ENCODE data around the gene NPHP4. TPM values are rescaled to one million over a fixed set of nuclear protein-coding genes. Genes with fewer than 3 reads are reported as not detected.

Gene NPHP4
- total RNA-seq, 1 donor from 2014 or later, result 33.2 TPM

DNA sequence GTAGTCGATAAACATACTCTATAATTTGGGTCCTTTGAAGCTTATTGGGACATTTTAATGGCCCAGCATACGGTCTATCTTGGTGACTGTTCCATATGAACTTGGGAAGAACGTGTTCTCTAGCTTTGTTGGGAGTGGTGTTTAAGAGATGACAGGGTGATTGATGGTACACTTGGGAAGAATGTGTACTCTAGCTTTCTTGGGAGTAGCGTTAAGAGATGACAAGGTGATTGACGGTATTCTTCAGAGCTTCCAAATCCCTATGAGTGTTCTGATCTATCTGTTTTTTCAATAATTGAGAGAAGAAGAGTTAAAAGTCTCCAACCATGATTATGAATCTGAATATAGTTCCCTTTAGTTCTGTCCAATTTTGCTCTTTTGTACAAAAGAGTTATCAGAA, 9.4 kb downstream of the NPHP4 start:
- no peak overlapping the region for H3K4me3 Mint-ChIP-seq
- DNase-seq (ENCODE audit: low read depth, low spot score), result no peak
- peaks cover 2% of the 10 kb centered on the region for H3K36me3 Mint-ChIP-seq (ENCODE audit: low read depth)
- no peak overlapping the region for H3K27ac Mint-ChIP-seq (ENCODE audit: unreplicated experiment)
- no peaks in the 10 kb centered on the region for H3K9me3 Mint-ChIP-seq
- TF ChIP-seq CTCF (conservative IDR thresholded peaks at IDR 0.05), result no peak
- peaks cover 19% of the 10 kb centered on the region for H3K4me1 Mint-ChIP-seq
- no peaks in the 10 kb centered on the region for H3K27me3 Mint-ChIP-seq (ENCODE audit: low read depth)

- TF ChIP-seq CTCF (conservative IDR thresholded peaks at IDR 0.05), result no peak
- no peaks in the 10 kb centered on the region for H3K9me3 Mint-ChIP-seq
- H3K4me1 Mint-ChIP-seq, result peaks cover 19% of the 10 kb centered on the region
- H3K4me3 Mint-ChIP-seq, result no peak overlapping the region
- no peak overlapping the region for H3K27ac Mint-ChIP-seq (ENCODE audit: unreplicated experiment)
- DNase-seq (ENCODE audit: low read depth, low spot score), result no peak
- H3K36me3 Mint-ChIP-seq (ENCODE audit: low read depth), result peaks cover 6% of the 10 kb centered on the region
- H3K27me3 Mint-ChIP-seq (ENCODE audit: low read depth), result no peaks in the 10 kb centered on the region
Measured at GRCh38 chr1:5982276-5982675, 9.9 kb downstream of the NPHP4 start.

DNA sequence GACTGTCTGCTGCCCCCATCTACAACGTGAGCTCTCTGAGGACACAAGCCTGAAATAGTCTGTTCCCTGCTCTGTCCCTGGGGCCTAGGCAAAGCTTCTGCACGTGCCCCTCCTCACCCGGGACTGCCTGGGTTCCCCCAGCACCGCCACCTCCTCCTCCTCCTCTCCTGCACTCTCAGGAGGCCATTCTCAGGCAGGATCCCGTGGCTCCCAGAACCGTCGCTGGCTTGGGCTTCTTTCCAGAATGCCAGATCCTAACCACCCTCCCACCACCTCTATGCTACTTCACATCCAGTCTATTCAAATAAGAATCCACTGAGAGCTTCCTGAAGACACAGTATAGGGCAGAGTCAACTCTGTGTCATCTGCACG, 11.2 kb downstream of the NPHP4 start:
- DNase-seq (ENCODE audit: low read depth, low spot score), result no peak
- Mint-ChIP-seq H3K36me3 (ENCODE audit: low read depth) (peaks cover 13% of the 10 kb centered on the region), H3K9me3 (no peaks in the 10 kb centered on the region), H3K27me3 (ENCODE audit: low read depth) (no peaks in the 10 kb centered on the region), H3K4me1 (peaks cover 12% of the 10 kb centered on the region), H3K27ac (ENCODE audit: unreplicated experiment) (no peak overlapping the region), H3K4me3 (no peak overlapping the region)
- no peak for TF ChIP-seq CTCF (conservative IDR thresholded peaks at IDR 0.05)

DNA sequence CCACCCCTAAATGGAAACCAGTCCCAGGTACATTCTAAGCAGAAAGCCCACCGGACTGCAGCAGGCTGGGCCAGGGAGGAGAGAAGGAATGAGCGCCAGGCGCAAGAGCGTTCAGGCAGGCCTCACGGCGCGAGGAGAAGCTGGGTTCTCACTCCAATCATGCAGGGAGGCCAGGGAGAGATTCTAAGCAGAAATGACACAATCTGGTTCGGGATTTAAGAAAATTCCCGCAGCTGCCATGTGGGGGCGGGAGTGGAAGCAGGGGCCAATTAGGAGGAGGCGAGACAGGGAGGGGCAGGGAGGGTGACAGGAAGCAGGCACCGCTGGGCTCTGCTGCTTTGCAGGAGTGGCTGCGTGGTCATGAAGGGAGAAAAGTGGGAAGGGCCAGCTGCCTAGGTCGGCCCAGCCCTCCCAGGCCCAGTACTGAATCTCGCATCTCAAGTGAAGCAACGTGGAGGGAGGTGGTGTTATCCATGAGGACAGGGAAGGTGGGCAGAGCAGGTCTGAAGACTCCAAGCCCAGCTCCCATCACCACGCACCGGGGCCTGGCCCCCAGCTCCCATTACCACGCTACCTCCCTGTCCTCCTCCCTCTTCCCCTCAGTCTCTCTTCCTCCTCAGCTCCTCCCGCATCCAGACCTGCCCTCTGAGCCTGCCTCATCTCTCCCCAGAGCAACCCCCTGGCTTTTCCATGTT, 11.8 kb downstream of the NPHP4 start:
- no peak overlapping the region for H3K4me3 Mint-ChIP-seq
- no peaks in the 10 kb centered on the region for H3K9me3 Mint-ChIP-seq
- peaks cover 13% of the 10 kb centered on the region for H3K36me3 Mint-ChIP-seq (ENCODE audit: low read depth)
- H3K4me1 Mint-ChIP-seq, result peaks cover 12% of the 10 kb centered on the region
- H3K27ac Mint-ChIP-seq (ENCODE audit: unreplicated experiment), result peak overlapping the region; percentile 35
- no peak for DNase-seq (ENCODE audit: low read depth, low spot score)
- peak; percentile 18 for TF ChIP-seq CTCF (conservative IDR thresholded peaks at IDR 0.05)
- H3K27me3 Mint-ChIP-seq (ENCODE audit: low read depth), result no peaks in the 10 kb centered on the region

GRCh38 chr1:5979536-5980313, 12.5 kb downstream of the NPHP4 start:
- no peaks in the 10 kb centered on the region for H3K27me3 Mint-ChIP-seq (ENCODE audit: low read depth)
- peaks cover 17% of the 10 kb centered on the region for H3K4me1 Mint-ChIP-seq
- H3K9me3 Mint-ChIP-seq, result no peaks in the 10 kb centered on the region
- peaks cover 13% of the 10 kb centered on the region for H3K36me3 Mint-ChIP-seq (ENCODE audit: low read depth)
- TF ChIP-seq CTCF (conservative IDR thresholded peaks at IDR 0.05), result no peak
- no peak overlapping the region for H3K27ac Mint-ChIP-seq (ENCODE audit: unreplicated experiment)
- DNase-seq (ENCODE audit: low read depth, low spot score), result no peak
- no peak overlapping the region for H3K4me3 Mint-ChIP-seq

Measured in neural crest cell (in vitro differentiated cells).